HEK293 (cell line): Measurements from ENCODE around the gene ACSS1.

Experiments used
- CTCF ChIA-PET: fragments of 350-600 bp; formaldehyde crosslinking; extraction: SDS; loops from one replicate; lab custom pipeline; 2021; ENCODE audit warnings: antibody characterized with exemption; lab: Yijun Ruan, JAX
- POLR2A ChIA-PET: fragments of 300-600 bp; formaldehyde crosslinking; extraction: SDS; loops from one replicate; lab custom pipeline; 2020; ENCODE audit warnings: antibody characterized with exemption, inconsistent platforms; lab: Yijun Ruan, JAX
- H3K27ac ChIP-seq: fragments of 200-500 bp; sonication (Bioruptor generic); 2 replicates; pipeline ENCODE4 v1.5.1; 2014; ENCODE audit warnings: low read depth, low read length, control low read depth, inconsistent platforms; ENCODE audit errors: extremely low read depth
- H3K36me3 ChIP-seq, 2 experiments: fragments of 200-500 bp in 1 of 2; sonication (Bioruptor generic) in 1 of 2; 1 replicate in 1 of 2; 2 replicates in 1 of 2; pipeline ENCODE4 v1.5.1; 2014 to 2017; ENCODE audit warnings: inconsistent platforms in 2 of 2, low read length in 2 of 2; ENCODE audit not compliant: control insufficient read depth in 2 of 2, insufficient read depth in 1 of 2
- H3K4me1 ChIP-seq: fragments of 200-500 bp; sonication (Bioruptor generic); 2 replicates; pipeline ENCODE4 v1.5.1; 2014; ENCODE audit warnings: mild to moderate bottlenecking, low read length, inconsistent platforms; ENCODE audit not compliant: control insufficient read depth, insufficient read depth
- H3K4me3 ChIP-seq: 2 replicates; pipeline ENCODE4 v1.5.1; 2011; ENCODE audit warnings: low read depth, mild to moderate bottlenecking, control low read depth, low read length, moderate library complexity
- H3K9me3 ChIP-seq: fragments of 200-500 bp; sonication (Bioruptor generic); 2 replicates; pipeline ENCODE4 v1.5.1; 2014; ENCODE audit warnings: low read depth, low read length, inconsistent platforms; ENCODE audit not compliant: control insufficient read depth, insufficient read depth
- BCL11B ChIP-seq: fragments of 450-650 bp; formaldehyde crosslinking; IDR thresholded peaks from 2 replicates; pipeline ENCODE4 v1.5.1; 2016; ENCODE audit warnings: low read depth, missing biosample characterization, missing genetic modification characterization
- EGR2 ChIP-seq: fragments of 450-650 bp; formaldehyde crosslinking; IDR thresholded peaks from 2 replicates; pipeline ENCODE4 v1.5.1; 2016; ENCODE audit warnings: low read depth, missing biosample characterization, missing genetic modification characterization
- IKZF3 ChIP-seq: fragments of 450-650 bp; IDR thresholded peaks from 2 replicates; pipeline ENCODE4 v1.5.0; 2018; ENCODE audit warnings: missing biosample characterization, mild to moderate bottlenecking, missing genetic modification characterization, moderate library complexity
- INSM2 ChIP-seq: fragments of 450-650 bp; formaldehyde crosslinking; IDR thresholded peaks from 2 replicates; pipeline ENCODE4 v1.5.1; 2016; ENCODE audit warnings: missing biosample characterization, missing genetic modification characterization
- KLF17 ChIP-seq: fragments of 450-650 bp; formaldehyde crosslinking; IDR thresholded peaks from 2 replicates; pipeline ENCODE4 v1.5.1; 2016; ENCODE audit warnings: missing biosample characterization, missing genetic modification characterization
- ZBTB10 ChIP-seq: fragments of 450-650 bp; formaldehyde crosslinking; IDR thresholded peaks from 2 replicates; pipeline ENCODE4 v1.5.1; 2016; ENCODE audit warnings: missing biosample characterization, missing genetic modification characterization
- ZIC2 ChIP-seq: fragments of 450-650 bp; formaldehyde crosslinking; IDR thresholded peaks from 2 replicates; pipeline ENCODE4 v1.5.1; 2016; ENCODE audit warnings: missing biosample characterization, missing genetic modification characterization
- ZNF148 ChIP-seq: fragments of 450-650 bp; formaldehyde crosslinking; IDR thresholded peaks from 2 replicates; pipeline ENCODE4 v1.5.0; 2017; ENCODE audit warnings: missing biosample characterization, missing genetic modification characterization, borderline replicate concordance
- ZNF184 ChIP-seq: fragments of 450-650 bp; IDR thresholded peaks from 2 replicates; pipeline ENCODE4 v1.5.1; 2018; ENCODE audit warnings: missing biosample characterization, mild to moderate bottlenecking, missing genetic modification characterization
- ZNF2 ChIP-seq: fragments of 450-650 bp; formaldehyde crosslinking; IDR thresholded peaks from 2 replicates; pipeline ENCODE4 v1.5.1; 2016; ENCODE audit warnings: missing biosample characterization, missing genetic modification characterization
- ZNF596 ChIP-seq: fragments of 450-650 bp; IDR thresholded peaks from 2 replicates; pipeline ENCODE4 v1.5.0; 2018; ENCODE audit warnings: missing biosample characterization, mild to moderate bottlenecking, missing genetic modification characterization, moderate library complexity
- ZNF626 ChIP-seq: fragments of 450-650 bp; sonication (Bioruptor Pico); formaldehyde crosslinking; IDR thresholded peaks from 2 replicates; pipeline ENCODE4 v1.5.1; 2018; ENCODE audit warnings: missing biosample characterization, missing genetic modification characterization, inconsistent platforms
- ZNF843 ChIP-seq: fragments of 450-650 bp; formaldehyde crosslinking; IDR thresholded peaks from 2 replicates; pipeline ENCODE4 v1.5.1; 2016; ENCODE audit warnings: missing biosample characterization, missing genetic modification characterization
- ZSCAN18 ChIP-seq: fragments of 450-650 bp; formaldehyde crosslinking; IDR thresholded peaks from 2 replicates; pipeline ENCODE4 v1.5.1; 2016; ENCODE audit warnings: missing biosample characterization, missing genetic modification characterization

ACSS1 gene

GRCh38 chr20:25061821-25062530 lies 4.0 kb upstream of the ACSS1 start:
- H3K9me3 ChIP-seq: no peaks in the 10 kb centered on the region
- POLR2A ChIA-PET: interaction anchor here (0.5 kb wide), 1 partner anchor 689 kb away, joined by 3 read pairs; no protein-coding TSS in a partner anchor
- CTCF ChIA-PET: interaction anchor here (0.8 to 5.4 kb wide), 3 partner anchors 52 to 117 kb away, joined by 3 to 70 read pairs (median 4); no protein-coding TSS in a partner anchor
- H3K4me1 ChIP-seq: no peaks in the 10 kb centered on the region
- no peak overlapping the region for H3K27ac ChIP-seq
- H3K4me3 ChIP-seq: no peak overlapping the region
- no peaks in the 10 kb centered on the region for H3K36me3 ChIP-seq
- no peak for TF ChIP-seq KLF17 (tag by site-specific recombination)
- no peak for TF ChIP-seq ZNF148 (tag by site-specific recombination)
- no peak for TF ChIP-seq ZSCAN18 (tag by site-specific recombination)
- TF ChIP-seq ZNF843: no peak
- no peak for TF ChIP-seq INSM2 (tag by site-specific recombination)
- TF ChIP-seq ZNF2: no peak
- TF ChIP-seq EGR2 (tag by site-specific recombination): no peak
- TF ChIP-seq ZNF596: no peak
- TF ChIP-seq BCL11B (tag by site-specific recombination): no peak
- no peak for TF ChIP-seq ZNF626
- no peak for TF ChIP-seq IKZF3 (tag by site-specific recombination)

- TF ChIP-seq ZBTB10 (tag by site-specific recombination): no peak
- TF ChIP-seq ZIC2 (tag by site-specific recombination): 0 out of 2 replicates have a peak, but pooled peaks have one; percentile 17
- no peak for TF ChIP-seq IKZF3 (tag by site-specific recombination)
- no peak for TF ChIP-seq ZNF184 (tag by site-specific recombination)
- 0 out of 2 replicates have a peak, but pooled peaks have one; percentile 8 for TF ChIP-seq EGR2 (tag by site-specific recombination)
- H3K36me3 ChIP-seq: no peaks in the 10 kb centered on the region
- H3K9me3 ChIP-seq: no peaks in the 10 kb centered on the region
- H3K27ac ChIP-seq: no peak overlapping the region
- POLR2A ChIA-PET: no interaction called here
- H3K4me3 ChIP-seq: no peak overlapping the region
- CTCF ChIA-PET: interaction anchor here (5.4 kb wide), 1 partner anchor 66 kb away, joined by 70 read pairs; no protein-coding TSS in a partner anchor
- peaks cover 3% of the 10 kb centered on the region for H3K4me1 ChIP-seq
These were observed 3.3 kb upstream of the ACSS1 start for GRCh38 chr20:25061103-25061799.
